ENCODE results near the gene DYNLL1. TPM values are rescaled to one million over a fixed set of nuclear protein-coding genes. Genes with fewer than 3 reads are reported as not detected.
A peak's percentile ranks its signal among the peaks of the same experiment; 100 is the strongest.

Gene DYNLL1
- total RNA-seq, 1 experiment from 2014 or later: 618 TPM

- Histone ChIP-seq H2BK20ac (ENCODE audit: low read depth, low read length, poor library complexity, severe bottlenecking) (no peak overlapping the region), H3K4me2 (ENCODE audit: insufficient read depth, insufficient read length, low read length) (no peak overlapping the region), H3K27ac (ENCODE audit: insufficient read length, low read depth, low read length) (no peak overlapping the region), H4K5ac (ENCODE audit: insufficient read length, low read depth, low read length) (no peak overlapping the region), H3K23ac (ENCODE audit: insufficient read length, low read depth, low read length) (no peak overlapping the region), H4K91ac (ENCODE audit: insufficient read length, low read depth, low read length) (no peak overlapping the region), H2BK12ac (ENCODE audit: insufficient read length, low read depth, low read length) (no peak overlapping the region), H2BK15ac (ENCODE audit: low read depth, low read length) (no peak overlapping the region), H3T11ph (ENCODE audit: low read length) (no peak overlapping the region), H3K4ac (ENCODE audit: low read depth, low read length) (no peak overlapping the region), H2BK120ac (ENCODE audit: low read depth, low read length, poor library complexity, severe bottlenecking) (no peak overlapping the region), H3K9me3 (ENCODE audit: control insufficient read depth, low read depth, low read length) (no peaks in the 10 kb centered on the region), H3K79me2 (ENCODE audit: insufficient read depth, low read length) (no peaks in the 10 kb centered on the region), H3K18ac (ENCODE audit: insufficient read length, low read depth, low read length) (no peak overlapping the region), H4K20me1 (ENCODE audit: control insufficient read depth, insufficient read depth, insufficient read length) (no peaks in the 10 kb centered on the region), H2BK5ac (ENCODE audit: insufficient read length, low read length) (no peak overlapping the region), H4K8ac (replicated peaks; ENCODE audit: insufficient read length, low read depth, low read length) (no peak overlapping the region), H3K23me2 (ENCODE audit: insufficient read length, low read depth, low read length, poor library complexity, severe bottlenecking) (no peaks in the 10 kb centered on the region), H3K27me3 (ENCODE audit: insufficient read depth, low read length) (no peaks in the 10 kb centered on the region), H2AFZ (ENCODE audit: low read length) (no peak overlapping the region), H3K14ac (ENCODE audit: insufficient read depth, low read length) (no peak overlapping the region), H3K79me1 (ENCODE audit: insufficient read depth, low read depth, low read length, poor library complexity, severe bottlenecking) (no peaks in the 10 kb centered on the region), H3K9ac (ENCODE audit: extremely low read depth, insufficient read length, low read length) (no peak overlapping the region), H3K56ac (ENCODE audit: insufficient read length, low read depth, low read length) (no peak overlapping the region), H2AK5ac (ENCODE audit: insufficient read length, low read length) (no peak overlapping the region), H3K4me1 (ENCODE audit: insufficient read depth, low read length) (no peaks in the 10 kb centered on the region; the same call in 1 of the 2 replicates)
- TF ChIP-seq CTCF (conservative IDR thresholded peaks at IDR 0.05): no peak
- H3K9me3 Mint-ChIP-seq: no peaks in the 10 kb centered on the region
- no peaks in the 10 kb centered on the region for H3K27me3 Mint-ChIP-seq (ENCODE audit: low read depth)
- no peaks in the 10 kb centered on the region for H3K36me3 Mint-ChIP-seq (ENCODE audit: insufficient read depth in 1 of 3, low read depth in 3 of 3)
- H3K4me1 Mint-ChIP-seq: peaks cover 17 to 18% of the 10 kb centered on the region in 2 experiments
- DNase-seq: peak; percentile 43
- no peak overlapping the region for H3K4me3 Mint-ChIP-seq
- no CpG with 5 or more reads among the region's 2 CpGs for WGBS (ENCODE audit: extremely low coverage, insufficient read length, low lambda C conversion rate)
- H3K27ac Mint-ChIP-seq: peak overlapping the region in 1 of 3 experiments; percentile 7; a peak in 2 of 7 replicates
These were observed 21.3 kb upstream of the DYNLL1 start for GRCh38 chr12:120474616-120474960.
